ENCODE results near the gene EXOSC2.

The EXOSC2 gene

DNA sequence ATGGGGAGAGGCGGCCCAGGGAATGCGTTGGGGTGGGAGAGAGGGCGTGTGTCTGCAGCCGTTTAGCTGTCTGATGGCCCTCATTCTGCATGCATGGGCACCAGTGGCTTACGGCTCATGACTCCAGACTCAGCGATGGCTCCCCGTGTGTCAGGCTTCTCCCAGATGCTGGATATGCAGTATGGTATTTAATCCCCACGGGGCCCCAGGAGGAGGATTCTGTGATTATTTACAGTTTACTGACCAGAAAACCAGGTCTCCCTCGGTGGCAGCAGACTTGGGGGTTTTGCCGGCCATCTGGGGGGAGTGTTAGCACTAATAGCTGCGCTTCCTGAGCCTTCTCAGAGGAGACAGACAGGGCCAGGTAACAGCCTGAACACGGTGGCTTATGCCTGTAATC lies 24.9 kb upstream of the EXOSC2 start:
- DNase-seq (ENCODE audit: low spot score) = no peak

GRCh38 chr9:130669965-130670364 lies 23.6 kb upstream of the EXOSC2 start:
- DNase-seq (ENCODE audit: low spot score) = no peak
- TF ChIP-seq, protein P1, sequence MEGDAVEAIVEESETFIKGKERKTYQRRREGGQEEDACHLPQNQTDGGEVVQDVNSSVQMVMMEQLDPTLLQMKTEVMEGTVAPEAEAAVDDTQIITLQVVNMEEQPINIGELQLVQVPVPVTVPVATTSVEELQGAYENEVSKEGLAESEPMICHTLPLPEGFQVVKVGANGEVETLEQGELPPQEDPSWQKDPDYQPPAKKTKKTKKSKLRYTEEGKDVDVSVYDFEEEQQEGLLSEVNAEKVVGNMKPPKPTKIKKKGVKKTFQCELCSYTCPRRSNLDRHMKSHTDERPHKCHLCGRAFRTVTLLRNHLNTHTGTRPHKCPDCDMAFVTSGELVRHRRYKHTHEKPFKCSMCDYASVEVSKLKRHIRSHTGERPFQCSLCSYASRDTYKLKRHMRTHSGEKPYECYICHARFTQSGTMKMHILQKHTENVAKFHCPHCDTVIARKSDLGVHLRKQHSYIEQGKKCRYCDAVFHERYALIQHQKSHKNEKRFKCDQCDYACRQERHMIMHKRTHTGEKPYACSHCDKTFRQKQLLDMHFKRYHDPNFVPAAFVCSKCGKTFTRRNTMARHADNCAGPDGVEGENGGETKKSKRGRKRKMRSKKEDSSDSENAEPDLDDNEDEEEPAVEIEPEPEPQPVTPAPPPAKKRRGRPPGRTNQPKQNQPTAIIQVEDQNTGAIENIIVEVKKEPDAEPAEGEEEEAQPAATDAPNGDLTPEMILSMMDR (IDR thresholded peaks at IDR 0.05; ENCODE audit: extremely low read depth, missing control alignments) = no peak

More for the DNA sequence above, 24.9 kb upstream of the EXOSC2 start:
- TF ChIP-seq, protein P1 (IDR thresholded peaks at IDR 0.05; ENCODE audit: extremely low read depth, missing control alignments) = no peak

DNA sequence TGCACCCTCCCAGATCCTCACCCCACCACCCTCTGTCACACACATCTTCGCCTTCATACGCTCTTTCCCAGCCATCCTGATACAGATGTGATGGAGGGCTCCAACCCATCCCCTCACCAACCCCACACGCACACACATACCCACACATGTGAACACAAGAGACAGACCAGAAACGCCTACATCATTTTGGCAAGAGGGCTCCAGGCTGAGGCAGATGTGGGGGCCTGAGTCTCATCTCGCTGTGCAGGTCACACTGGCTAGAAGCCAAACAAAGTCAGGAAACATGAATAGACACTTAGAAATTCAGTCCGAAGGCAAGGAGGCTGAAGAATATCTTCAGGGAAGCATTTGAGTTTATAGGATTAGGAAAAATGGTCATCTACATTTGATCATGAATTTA lies 22.9 kb upstream of the EXOSC2 start:
- TF ChIP-seq, protein P1 (IDR thresholded peaks at IDR 0.05; ENCODE audit: extremely low read depth, missing control alignments) = no peak
- no peak for DNase-seq (ENCODE audit: low spot score)

DNA sequence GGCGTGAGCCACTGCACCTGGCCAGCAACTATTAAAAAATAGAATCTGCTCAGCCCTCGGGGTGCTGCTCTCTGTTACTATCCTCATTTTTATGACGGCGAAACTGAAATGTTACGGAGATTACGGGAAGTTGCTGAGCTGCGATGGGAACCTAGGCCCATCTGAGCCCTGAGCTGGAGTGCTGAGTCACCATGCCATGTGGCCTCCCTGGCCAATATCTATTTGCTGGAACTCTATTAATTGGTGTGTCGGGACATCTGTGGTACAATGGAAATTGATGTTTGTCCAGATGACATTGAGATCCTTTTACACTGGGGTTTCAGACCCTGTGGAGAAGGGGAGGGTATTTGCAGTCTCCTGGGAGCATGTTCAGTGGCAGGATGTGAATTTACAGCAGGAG lies 21.1 kb upstream of the EXOSC2 start:
- no peak for DNase-seq (ENCODE audit: low spot score)

DNA sequence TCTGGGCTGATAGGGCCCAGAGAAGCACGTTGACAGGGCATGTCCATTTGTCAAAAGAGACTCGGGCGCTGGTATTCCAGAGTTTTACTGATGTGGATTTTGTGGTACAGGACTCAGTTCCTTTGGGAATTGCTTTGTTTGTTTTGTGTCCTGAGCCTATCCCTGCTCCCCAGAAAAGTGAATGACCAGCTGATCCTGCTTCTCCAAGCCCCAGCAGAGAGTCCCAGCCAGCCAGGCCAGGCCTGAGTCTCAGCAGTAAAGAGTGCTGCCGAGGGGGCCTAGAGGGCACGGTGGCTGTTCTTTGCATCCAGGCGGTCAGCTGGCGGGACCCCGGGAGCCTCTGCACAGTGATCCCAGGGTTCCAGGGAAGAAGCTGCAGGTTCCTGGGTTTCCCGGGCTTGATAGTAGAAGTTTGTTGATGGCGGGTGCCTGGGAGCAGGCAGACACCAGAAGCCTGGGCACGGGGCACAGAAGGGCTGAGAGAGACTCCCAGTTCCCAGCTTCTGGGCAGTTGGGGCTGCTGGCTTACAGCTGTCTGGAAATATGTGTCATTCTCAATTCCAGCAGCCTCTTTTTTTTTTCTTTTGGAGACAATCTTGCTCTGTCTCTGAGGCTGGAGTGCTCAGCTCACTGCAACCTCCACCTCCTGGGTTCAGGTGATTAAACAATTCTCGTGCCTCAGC lies 20.5 kb upstream of the EXOSC2 start:
- TF ChIP-seq, protein P1 (IDR thresholded peaks at IDR 0.05; ENCODE audit: extremely low read depth, missing control alignments) = no peak

More for the DNA sequence above, 21.1 kb upstream of the EXOSC2 start:
- TF ChIP-seq, protein P1 (IDR thresholded peaks at IDR 0.05; ENCODE audit: extremely low read depth, missing control alignments) = no peak

DNA sequence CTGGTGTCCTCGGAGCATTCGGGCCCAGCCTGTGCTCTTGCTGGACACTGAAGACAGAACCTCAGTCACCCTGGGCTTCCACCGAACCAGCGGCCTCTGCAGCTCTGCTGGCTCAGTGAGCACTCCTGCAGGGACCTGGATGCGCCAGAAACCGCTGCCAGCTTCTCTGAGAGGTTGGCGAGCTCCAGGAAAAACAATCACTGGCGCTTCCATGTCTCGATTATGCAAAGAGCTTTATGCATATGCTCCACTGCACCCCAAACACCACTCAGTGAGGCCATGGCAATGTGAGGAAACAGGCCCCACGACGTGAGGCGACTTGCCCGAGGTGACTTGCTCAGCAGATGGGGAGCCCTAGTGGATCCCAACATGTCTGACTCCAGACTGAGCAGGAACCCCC lies 18.2 kb upstream of the EXOSC2 start:
- DNase-seq (ENCODE audit: low spot score) = no peak
- TF ChIP-seq, protein P1 (IDR thresholded peaks at IDR 0.05; ENCODE audit: extremely low read depth, missing control alignments) = no peak

More for the DNA sequence above, 20.5 kb upstream of the EXOSC2 start:
- DNase-seq (ENCODE audit: low spot score) = no peak

DNA sequence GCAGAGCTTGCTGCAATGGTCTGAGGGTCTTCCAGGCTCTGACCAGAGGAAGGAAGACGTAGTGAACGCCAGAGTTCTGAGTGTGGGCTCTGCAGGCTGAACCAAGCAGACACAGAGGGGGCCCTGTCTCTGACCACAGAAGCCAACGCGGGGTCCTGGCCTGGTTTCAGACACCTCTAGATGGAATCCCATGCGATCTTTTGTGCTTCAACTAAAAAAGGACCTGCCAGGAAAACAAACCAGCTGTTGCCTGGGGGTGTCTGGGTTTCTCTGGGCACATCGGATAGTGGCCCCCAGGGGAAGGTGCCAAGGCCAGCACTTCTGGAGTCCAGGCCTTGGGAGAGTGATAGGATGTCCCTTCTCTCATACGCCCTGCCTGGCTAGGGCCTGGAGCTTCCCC lies 16.3 kb upstream of the EXOSC2 start:
- DNase-seq (ENCODE audit: low spot score) = no peak
- TF ChIP-seq, protein P1 (IDR thresholded peaks at IDR 0.05; ENCODE audit: extremely low read depth, missing control alignments) = no peak

All from GM20000 (cell line).